IPS-NIHi7 (cell line): ENCODE data around the gene ITFG2.
A peak's percentile ranks its signal among the peaks of the same experiment; 100 is the strongest.
"Not testable (repeated sequence)": the region's sequence is repeated elsewhere in the genome, so short reads cannot be mapped to it uniquely, and the experiment has no call there.

Source experiments
- DNase-seq: peaks from one replicate; pipeline ENCODE4 v3.0.0; 2012; ENCODE audit warnings: mixed read lengths; ENCODE audit errors: extremely low spot score

ITFG2 gene

GRCh38 chr12:2812290-2813213 is at the start of gene ITFG2:
Gene ITFG2 (plus strand): TSS chr12:2812668. CDS start chr12:2812761, 93 bp downstream.
- peak; percentile 98 for DNase-seq

- no peak for DNase-seq
Measured at GRCh38 chr12:2764398-2764797, 48.1 kb upstream of the ITFG2 start.

- no peak for DNase-seq
Measured at GRCh38 chr12:2765052-2765451, 47.4 kb upstream of the ITFG2 start.

- DNase-seq: no peak
Measured at GRCh38 chr12:2765608-2766007, 46.9 kb upstream of the ITFG2 start.

- no peak for DNase-seq
Measured at GRCh38 chr12:2768224-2768961, 44.1 kb upstream of the ITFG2 start.

- DNase-seq: no peak
Measured at GRCh38 chr12:2769866-2770533, 42.5 kb upstream of the ITFG2 start.

GRCh38 chr12:2770544-2770943 is 41.9 kb upstream of the ITFG2 start:
- not testable (repeated sequence) for DNase-seq

GRCh38 chr12:2772370-2772769 is 40.1 kb upstream of the ITFG2 start:
- DNase-seq: no peak

- DNase-seq: no peak
Measured at GRCh38 chr12:2773199-2773875, 39.1 kb upstream of the ITFG2 start.

- no peak for DNase-seq
Measured at GRCh38 chr12:2775431-2775830, 37.0 kb upstream of the ITFG2 start.

- no peak for DNase-seq
Measured at GRCh38 chr12:2776129-2776806, 36.2 kb upstream of the ITFG2 start.

GRCh38 chr12:2779281-2779680 is 33.2 kb upstream of the ITFG2 start:
- DNase-seq: no peak

- peak; percentile 85 for DNase-seq
Measured at GRCh38 chr12:2783936-2784600, 28.4 kb upstream of the ITFG2 start.

- DNase-seq: no peak
Measured at GRCh38 chr12:2785017-2785416, 27.5 kb upstream of the ITFG2 start.

- no peak for DNase-seq
Measured at GRCh38 chr12:2791089-2791488, 21.4 kb upstream of the ITFG2 start.

- DNase-seq: no peak
Measured at GRCh38 chr12:2792671-2793500, 19.6 kb upstream of the ITFG2 start.

- DNase-seq: no peak
Measured at GRCh38 chr12:2793561-2793960, 18.9 kb upstream of the ITFG2 start.

- DNase-seq: peak; percentile 75
Measured at GRCh38 chr12:2794191-2794735, 18.2 kb upstream of the ITFG2 start.

- DNase-seq: peak; percentile 96
Measured at GRCh38 chr12:2794736-2795289, 17.7 kb upstream of the ITFG2 start, which contains the start of gene FKBP4. Gene FKBP4 (plus strand): TSS chr12:2794970. CDS start chr12:2795140, 170 bp downstream.
